Karpas-422 (cell line): ENCODE data around the gene RNF212. TPM values are rescaled to one million over a fixed set of nuclear protein-coding genes. Genes with fewer than 3 reads are reported as not detected.

Source experiments
- DNase-seq: peaks from one replicate; pipeline ENCODE4 v3.0.0-alpha.2; 2015
- H2AFZ ChIP-seq: fragments of 200-600 bp; sonication (generic); 2 replicates; pipeline ENCODE4 v1.6.1; 2014; ENCODE audit warnings: antibody characterized with exemption, low read length, mixed read lengths
- H3K27ac ChIP-seq: fragments of 200-600 bp; sonication (generic); 2 replicates; pipeline ENCODE4 v1.5.1; 2014; ENCODE audit warnings: mild to moderate bottlenecking, low read length, moderate library complexity
- H3K27me3 ChIP-seq: fragments of 200-600 bp; sonication (generic); 2 replicates; pipeline ENCODE4 v1.6.1; 2014; ENCODE audit warnings: low read length, mixed read lengths
- H3K36me3 ChIP-seq: fragments of 200-600 bp; sonication (generic); 2 replicates; pipeline ENCODE4 v1.6.1; 2014; ENCODE audit warnings: low read length, mixed read lengths; ENCODE audit not compliant: insufficient read depth
- H3K4me1 ChIP-seq: fragments of 200-600 bp; sonication (generic); 2 replicates; pipeline ENCODE4 v1.6.1; 2014; ENCODE audit warnings: mild to moderate bottlenecking, low read length, mixed read lengths
- H3K4me2 ChIP-seq: fragments of 200-600 bp; sonication (generic); 2 replicates; pipeline ENCODE4 v1.6.1; 2014; ENCODE audit warnings: low read length, low read depth, mild to moderate bottlenecking; ENCODE audit not compliant: poor library complexity, severe bottlenecking
- H3K4me3 ChIP-seq: fragments of 200-600 bp; sonication (generic); 2 replicates; pipeline ENCODE4 v1.5.1; 2014; ENCODE audit warnings: mild to moderate bottlenecking, antibody characterized with exemption, low read length, mixed read lengths
- H3K79me2 ChIP-seq: fragments of 200-600 bp; sonication (generic); 2 replicates; pipeline ENCODE4 v1.6.1; 2014; ENCODE audit warnings: mild to moderate bottlenecking, low read length, mixed read lengths
- H3K9ac ChIP-seq: fragments of 200-600 bp; sonication (generic); 2 replicates; pipeline ENCODE4 v1.6.0; 2014; ENCODE audit warnings: low read length
- H3K9me2 ChIP-seq: fragments of 200-600 bp; sonication (generic), shearing (Covaris generic); replicated peaks from 2 replicates; pipeline ENCODE4 v1.6.0; 2014; ENCODE audit warnings: mild to moderate bottlenecking, low read length, moderate library complexity; ENCODE audit not compliant: insufficient read depth
- H3K9me3 ChIP-seq: fragments of 300-700, 200-600 bp; sonication (generic); 2 replicates; pipeline ENCODE4 v1.6.1; 2014; ENCODE audit warnings: low read length, mixed read lengths
- H4K20me1 ChIP-seq: fragments of 200-600 bp; sonication (generic); 2 replicates; pipeline ENCODE4 v1.6.1; 2014; ENCODE audit warnings: mild to moderate bottlenecking, antibody characterized with exemption, low read length, low read depth; ENCODE audit not compliant: insufficient read depth
- total RNA-seq: library from RNA; depleted of rRNA; stranded (reverse); fragments of >200 nt; shearing (Covaris generic); gene quantifications from 2 replicates; pipeline ENCODE4 v1.2.3, GENCODE V29; 2014; ENCODE audit warnings: low replicate concordance

The RNF212 gene
- total RNA-seq, 1 experiment from 2014 or later, result not detected

- Histone ChIP-seq H3K9me3 (no peaks in the 10 kb centered on the region), H3K9ac (no peak overlapping the region), H3K4me1 (peaks cover 11% of the 10 kb centered on the region), H3K9me2 (no peaks in the 10 kb centered on the region), H3K4me2 (no peak overlapping the region), H3K36me3 (no peaks in the 10 kb centered on the region), H3K27me3 (no peaks in the 10 kb centered on the region), H4K20me1 (peaks cover 5% of the 10 kb centered on the region; the same call in 1 of the 2 replicates), H3K79me2 (no peaks in the 10 kb centered on the region), H3K27ac (no peak overlapping the region), H2AFZ (no peak overlapping the region), H3K4me3 (no peak overlapping the region)
- DNase-seq, result peak; percentile 68
Observed at GRCh38 chr4:1026115-1026514, 87.2 kb downstream of the RNF212 start.

- no peak overlapping the region for H2AFZ ChIP-seq
- no peaks in the 10 kb centered on the region for H3K79me2 ChIP-seq
- no peaks in the 10 kb centered on the region for H3K27me3 ChIP-seq
- H3K9me3 ChIP-seq, result no peaks in the 10 kb centered on the region
- peaks cover 5% of the 10 kb centered on the region; the same call in 1 of the 2 replicates for H4K20me1 ChIP-seq
- H3K4me1 ChIP-seq, result peaks cover 12% of the 10 kb centered on the region
- no peak overlapping the region for H3K9ac ChIP-seq
- H3K4me3 ChIP-seq, result no peak overlapping the region
- DNase-seq, result no peak
- no peaks in the 10 kb centered on the region for H3K36me3 ChIP-seq
- no peak overlapping the region for H3K27ac ChIP-seq
- H3K4me2 ChIP-seq, result no peak overlapping the region
- H3K9me2 ChIP-seq, result no peaks in the 10 kb centered on the region
Observed at GRCh38 chr4:1024882-1025545, 88.3 kb downstream of the RNF212 start.

GRCh38 chr4:1023895-1024740 lies 89.2 kb downstream of the RNF212 start:
- no peak overlapping the region for H3K9ac ChIP-seq
- no peak for DNase-seq
- no peak overlapping the region for H3K27ac ChIP-seq
- no peaks in the 10 kb centered on the region for H3K36me3 ChIP-seq
- no peaks in the 10 kb centered on the region for H3K27me3 ChIP-seq
- H3K4me3 ChIP-seq, result no peak overlapping the region
- peaks cover 12% of the 10 kb centered on the region for H3K4me1 ChIP-seq
- H3K79me2 ChIP-seq, result no peaks in the 10 kb centered on the region
- peaks cover 6% of the 10 kb centered on the region; the same call in 1 of the 2 replicates for H4K20me1 ChIP-seq
- no peak overlapping the region for H2AFZ ChIP-seq
- no peaks in the 10 kb centered on the region for H3K9me2 ChIP-seq
- H3K9me3 ChIP-seq, result no peaks in the 10 kb centered on the region
- H3K4me2 ChIP-seq, result no peak overlapping the region

- DNase-seq, result no peak
- Histone ChIP-seq H3K9ac (no peak overlapping the region), H3K36me3 (no peaks in the 10 kb centered on the region), H3K27ac (no peak overlapping the region), H4K20me1 (peaks cover 10% of the 10 kb centered on the region; the same call in 1 of the 2 replicates), H2AFZ (no peak overlapping the region), H3K9me2 (no peaks in the 10 kb centered on the region), H3K4me1 (peaks cover 12% of the 10 kb centered on the region), H3K9me3 (no peaks in the 10 kb centered on the region), H3K4me2 (no peak overlapping the region), H3K4me3 (no peak overlapping the region), H3K27me3 (no peaks in the 10 kb centered on the region), H3K79me2 (no peaks in the 10 kb centered on the region)
Observed at GRCh38 chr4:1023075-1023640, 90.2 kb downstream of the RNF212 start.

- peaks cover 12% of the 10 kb centered on the region for H3K4me1 ChIP-seq
- no peak for DNase-seq
- no peak overlapping the region for H3K4me3 ChIP-seq
- H3K79me2 ChIP-seq, result no peaks in the 10 kb centered on the region
- no peaks in the 10 kb centered on the region for H3K27me3 ChIP-seq
- H3K9me2 ChIP-seq, result no peaks in the 10 kb centered on the region
- H3K27ac ChIP-seq, result no peak overlapping the region
- H3K4me2 ChIP-seq, result no peak overlapping the region
- peaks cover 10% of the 10 kb centered on the region; the same call in 1 of the 2 replicates for H4K20me1 ChIP-seq
- no peaks in the 10 kb centered on the region for H3K36me3 ChIP-seq
- no peaks in the 10 kb centered on the region for H3K9me3 ChIP-seq
- H2AFZ ChIP-seq, result no peak overlapping the region
- no peak overlapping the region for H3K9ac ChIP-seq
Observed at GRCh38 chr4:1022739-1023066, 90.7 kb downstream of the RNF212 start.

GRCh38 chr4:1022051-1022738 lies 91.2 kb downstream of the RNF212 start:
- Histone ChIP-seq H3K9me2 (no peaks in the 10 kb centered on the region), H3K27me3 (no peaks in the 10 kb centered on the region), H3K4me3 (peak overlapping the region; percentile 34; the same call in 1 of the 2 replicates), H3K79me2 (no peaks in the 10 kb centered on the region), H3K4me1 (peaks cover 12% of the 10 kb centered on the region), H2AFZ (no peak overlapping the region), H3K27ac (no peak overlapping the region), H3K36me3 (no peaks in the 10 kb centered on the region), H3K4me2 (peak overlapping the region; percentile 69), H3K9me3 (no peaks in the 10 kb centered on the region), H3K9ac (peak overlapping the region; percentile 35; the same call in 1 of the 2 replicates), H4K20me1 (peaks cover 10% of the 10 kb centered on the region; the same call in 1 of the 2 replicates)
- DNase-seq, result no peak
